WTC11 (cell line): ENCODE measurements around the gene PPM1M.

Experiments
- ATF2 ChIP-seq: sonication (generic); formaldehyde crosslinking; IDR thresholded peaks from 2 replicates; pipeline ENCODE4 v1.8.1; 2022; ENCODE audit warnings: low read depth, missing genetic modification reagents, borderline replicate concordance
- TF ChIP-seq, protein P1 (sequence below): fragments of 200-600 bp; IDR thresholded peaks from 2 replicates; pipeline ENCODE4 v1.8.0; 2022; ENCODE audit warnings: antibody characterized with exemption

GRCh38 chr3:52250122-52250521, 4.6 kb downstream of the PPM1M start:
- TF ChIP-seq, protein P1, sequence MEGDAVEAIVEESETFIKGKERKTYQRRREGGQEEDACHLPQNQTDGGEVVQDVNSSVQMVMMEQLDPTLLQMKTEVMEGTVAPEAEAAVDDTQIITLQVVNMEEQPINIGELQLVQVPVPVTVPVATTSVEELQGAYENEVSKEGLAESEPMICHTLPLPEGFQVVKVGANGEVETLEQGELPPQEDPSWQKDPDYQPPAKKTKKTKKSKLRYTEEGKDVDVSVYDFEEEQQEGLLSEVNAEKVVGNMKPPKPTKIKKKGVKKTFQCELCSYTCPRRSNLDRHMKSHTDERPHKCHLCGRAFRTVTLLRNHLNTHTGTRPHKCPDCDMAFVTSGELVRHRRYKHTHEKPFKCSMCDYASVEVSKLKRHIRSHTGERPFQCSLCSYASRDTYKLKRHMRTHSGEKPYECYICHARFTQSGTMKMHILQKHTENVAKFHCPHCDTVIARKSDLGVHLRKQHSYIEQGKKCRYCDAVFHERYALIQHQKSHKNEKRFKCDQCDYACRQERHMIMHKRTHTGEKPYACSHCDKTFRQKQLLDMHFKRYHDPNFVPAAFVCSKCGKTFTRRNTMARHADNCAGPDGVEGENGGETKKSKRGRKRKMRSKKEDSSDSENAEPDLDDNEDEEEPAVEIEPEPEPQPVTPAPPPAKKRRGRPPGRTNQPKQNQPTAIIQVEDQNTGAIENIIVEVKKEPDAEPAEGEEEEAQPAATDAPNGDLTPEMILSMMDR = no peak
- no peak for TF ChIP-seq ATF2 (CRISPR knock-in tag)
